ENCODE data around the gene CFLAR.

- TF ChIP-seq EZH2 (IDR thresholded peaks at IDR 0.05; ENCODE audit: borderline replicate concordance, low read length) (no peak), CTCF (conservative IDR thresholded peaks at IDR 0.05 in 1 of 2, IDR thresholded peaks at IDR 0.05 in 1 of 2; ENCODE audit: extremely low read depth in 1 of 2, insufficient read depth in 1 of 2, low read depth in 1 of 2, low read length in 2 of 2) (no peak)
Observed at GRCh38 chr2:201128933-201129505, 13.1 kb downstream of the CFLAR start.
